D721Med (cell line): ENCODE data around the gene CCL26.

Source experiments
- DNase-seq: peaks from one replicate; pipeline ENCODE4 v3.0.0; 2011; ENCODE audit warnings: low spot score; ENCODE audit not compliant: insufficient read length
- FAIRE-seq: peaks from 2 replicates; lab custom pipeline; 2011; peaks lifted over from hg19 to GRCh38; lab: Jason Lieb, UNC
- TF ChIP-seq, protein P1 (sequence below): IDR thresholded peaks from 2 replicates; pipeline ENCODE4 v1.5.1; 2012; ENCODE audit warnings: mild to moderate bottlenecking, control low read depth; ENCODE audit not compliant: insufficient read depth; ENCODE audit errors: missing control alignments

The CCL26 gene

DNA sequence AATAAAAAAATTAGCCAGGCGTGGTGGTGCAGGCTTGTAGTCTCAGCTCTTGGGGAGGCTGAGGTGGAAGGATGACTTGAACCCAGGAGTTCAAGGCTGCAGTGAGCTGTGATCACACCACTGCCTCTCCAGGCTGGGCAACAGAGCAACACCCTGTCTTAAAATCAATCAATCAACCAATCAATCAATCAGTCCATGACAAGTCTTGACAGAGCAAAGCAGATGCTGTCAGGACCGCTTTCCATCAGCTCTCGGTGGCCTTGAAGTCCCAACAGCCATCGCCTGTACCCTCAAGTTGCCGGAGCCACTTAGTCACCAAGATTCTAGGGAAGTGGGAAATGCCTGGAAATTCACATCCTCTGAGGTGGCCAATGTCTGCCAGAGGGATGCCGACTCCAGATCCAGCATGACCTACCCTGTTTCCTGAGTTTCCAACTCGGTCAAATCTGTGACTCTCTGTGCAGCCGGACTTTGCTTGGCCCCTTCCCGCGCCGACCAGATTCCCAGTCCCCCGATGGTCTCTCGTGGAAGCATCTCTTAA lies 42.5 kb upstream of the CCL26 start:
- no peak for FAIRE-seq
- no peak for DNase-seq
- TF ChIP-seq, protein P1, sequence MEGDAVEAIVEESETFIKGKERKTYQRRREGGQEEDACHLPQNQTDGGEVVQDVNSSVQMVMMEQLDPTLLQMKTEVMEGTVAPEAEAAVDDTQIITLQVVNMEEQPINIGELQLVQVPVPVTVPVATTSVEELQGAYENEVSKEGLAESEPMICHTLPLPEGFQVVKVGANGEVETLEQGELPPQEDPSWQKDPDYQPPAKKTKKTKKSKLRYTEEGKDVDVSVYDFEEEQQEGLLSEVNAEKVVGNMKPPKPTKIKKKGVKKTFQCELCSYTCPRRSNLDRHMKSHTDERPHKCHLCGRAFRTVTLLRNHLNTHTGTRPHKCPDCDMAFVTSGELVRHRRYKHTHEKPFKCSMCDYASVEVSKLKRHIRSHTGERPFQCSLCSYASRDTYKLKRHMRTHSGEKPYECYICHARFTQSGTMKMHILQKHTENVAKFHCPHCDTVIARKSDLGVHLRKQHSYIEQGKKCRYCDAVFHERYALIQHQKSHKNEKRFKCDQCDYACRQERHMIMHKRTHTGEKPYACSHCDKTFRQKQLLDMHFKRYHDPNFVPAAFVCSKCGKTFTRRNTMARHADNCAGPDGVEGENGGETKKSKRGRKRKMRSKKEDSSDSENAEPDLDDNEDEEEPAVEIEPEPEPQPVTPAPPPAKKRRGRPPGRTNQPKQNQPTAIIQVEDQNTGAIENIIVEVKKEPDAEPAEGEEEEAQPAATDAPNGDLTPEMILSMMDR = no peak

DNA sequence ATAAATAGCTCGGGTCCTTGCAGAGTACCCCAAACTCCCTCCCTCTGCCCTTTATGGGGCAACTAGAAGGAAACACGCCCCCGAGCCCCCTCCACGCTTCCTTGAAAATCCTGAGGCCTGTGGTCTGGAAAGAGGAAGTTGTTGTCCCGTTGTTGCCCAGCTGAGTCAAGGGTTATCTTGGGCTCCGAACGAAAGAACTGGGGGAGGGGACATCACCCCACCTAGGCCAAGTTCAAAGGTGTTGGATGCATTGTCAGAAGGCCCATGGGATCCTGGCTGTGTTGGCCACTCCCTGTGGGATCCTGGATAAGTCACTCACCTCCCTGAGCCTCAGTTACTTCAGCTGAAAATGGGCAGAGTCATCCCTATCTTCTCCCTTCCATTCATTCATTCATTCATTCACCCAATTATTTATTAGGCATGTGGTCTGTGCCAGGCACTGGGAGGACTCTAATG lies 41.8 kb upstream of the CCL26 start, which contains the start of gene CCL24:
Gene CCL24, minus strand, starts transcription at position 26 of the 456 bp plus-strand sequence. CDS start 91 bp downstream, outside the sequence.
- TF ChIP-seq, protein P1 = no peak
- FAIRE-seq = no peak
- no peak for DNase-seq

DNA sequence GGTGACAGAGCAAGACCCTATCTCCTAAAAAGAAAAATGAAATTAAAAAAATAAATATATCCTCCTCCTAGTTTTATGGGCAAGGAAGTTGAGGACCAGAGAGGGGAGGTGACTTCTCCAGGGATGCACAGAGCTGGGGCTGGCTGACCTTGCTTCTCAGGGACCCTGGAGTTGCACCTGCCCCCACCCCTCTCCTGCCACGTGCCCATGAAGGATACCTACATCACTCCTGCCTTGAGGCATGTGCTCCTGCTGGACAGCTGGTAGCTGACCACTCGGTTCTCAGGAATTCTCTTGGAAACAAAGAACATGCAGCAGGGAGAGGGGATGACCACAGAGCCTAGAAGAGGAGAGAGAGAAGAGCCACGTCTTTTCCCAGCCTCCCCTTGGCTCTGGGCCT lies 41.1 kb upstream of the CCL26 start:
- TF ChIP-seq, protein P1 = no peak
- FAIRE-seq (no peak), DNase-seq (no peak)

DNA sequence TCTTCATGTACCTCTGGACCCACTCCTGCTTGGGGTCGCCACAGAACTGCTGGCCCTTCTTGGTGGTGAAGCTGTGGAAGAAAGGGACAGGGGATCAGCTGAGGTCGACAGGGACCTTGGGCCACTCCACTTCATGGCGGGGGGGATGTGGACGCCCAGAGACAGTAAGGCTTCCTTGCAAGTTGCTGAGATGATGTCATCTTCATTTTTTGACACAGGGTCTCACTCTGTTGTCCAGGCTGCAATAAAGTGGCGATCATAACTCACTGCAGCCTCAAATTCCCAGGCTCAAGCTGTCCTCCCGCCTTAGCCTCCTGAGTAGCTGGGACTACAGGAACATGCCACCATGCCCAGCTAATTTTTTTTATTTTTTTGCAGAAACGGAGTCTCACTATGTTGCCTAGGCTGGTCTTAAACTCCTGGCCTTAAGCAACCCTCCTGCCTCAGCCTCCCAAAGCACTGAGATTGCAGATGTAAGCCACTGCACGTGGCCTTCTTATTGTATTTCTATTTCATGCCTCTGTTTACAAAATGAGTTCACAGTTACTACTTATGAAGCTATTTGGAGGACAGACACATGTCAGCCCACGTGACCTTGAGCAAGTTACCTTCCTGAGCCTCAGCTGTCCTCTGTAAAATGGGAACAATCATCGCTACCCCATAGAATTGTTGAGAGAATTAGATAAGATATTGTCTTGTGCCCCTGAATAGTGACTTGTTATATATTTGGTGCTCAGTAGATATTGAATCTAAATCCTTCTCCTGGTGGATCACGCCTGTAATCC lies 40.1 kb upstream of the CCL26 start:
- FAIRE-seq (no peak), DNase-seq (no peak)
- TF ChIP-seq, protein P1 = no peak

DNA sequence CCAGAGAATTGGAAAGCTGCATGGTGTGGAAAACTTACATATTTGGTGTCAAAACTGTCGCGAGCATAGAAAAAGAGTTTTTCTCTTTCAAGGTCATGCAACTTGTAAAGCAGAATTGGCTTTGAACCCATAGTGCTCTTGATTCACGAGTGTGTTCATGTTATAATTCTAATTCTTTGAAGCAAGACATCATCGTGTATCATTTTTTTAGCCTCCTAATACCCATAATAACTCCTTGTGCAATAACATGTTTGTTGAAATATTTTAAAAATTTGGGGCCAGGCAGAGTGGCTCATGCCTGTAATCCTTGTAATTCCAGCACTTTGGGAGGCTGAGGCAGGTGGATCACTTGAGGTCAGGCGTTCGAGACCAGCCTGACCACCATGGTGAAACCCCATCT lies 37.4 kb upstream of the CCL26 start:
- DNase-seq (no peak), FAIRE-seq (no peak)
- TF ChIP-seq, protein P1 = no peak

DNA sequence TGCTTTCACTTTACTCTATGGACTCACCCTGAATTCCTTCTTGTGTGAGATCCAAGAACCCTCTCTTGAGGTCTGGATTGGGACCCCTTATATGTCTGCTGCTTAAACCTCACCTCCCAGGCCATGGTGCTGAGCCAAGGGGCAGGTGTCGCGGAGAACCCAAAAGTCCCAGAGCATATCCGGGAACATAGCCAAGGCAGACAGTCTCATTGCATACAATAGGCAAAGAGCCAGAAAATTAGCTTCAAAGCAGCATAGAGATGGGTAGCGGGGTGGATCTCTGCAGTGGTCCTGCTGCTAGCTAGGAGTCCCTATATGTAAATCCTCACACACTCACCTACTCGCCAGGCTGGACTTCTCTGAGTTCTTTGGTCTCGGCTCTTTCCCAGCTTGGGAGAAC lies 36.1 kb upstream of the CCL26 start:
- TF ChIP-seq, protein P1 = no peak
- no peak for FAIRE-seq
- DNase-seq = no peak

DNA sequence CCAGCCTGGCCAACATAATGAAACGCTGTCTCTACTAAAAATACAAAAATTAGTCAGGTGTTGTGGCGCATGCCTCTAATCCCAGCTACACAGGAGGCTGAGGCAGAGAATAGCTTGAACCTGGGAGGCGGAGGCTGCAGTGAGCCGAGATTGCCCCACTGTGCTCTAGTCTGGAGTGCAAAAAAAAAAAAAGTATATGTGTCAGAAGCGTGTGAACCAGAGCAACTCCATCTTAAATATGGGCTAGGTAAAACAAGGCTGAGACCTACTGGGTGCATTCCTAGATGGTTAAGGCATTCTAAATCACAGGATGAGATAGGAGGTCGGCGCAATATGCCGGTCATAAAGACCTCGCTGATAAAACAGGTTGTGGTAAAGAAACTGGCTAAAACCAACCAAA lies 35.4 kb upstream of the CCL26 start:
- no peak for DNase-seq
- TF ChIP-seq, protein P1 = no peak
- no peak for FAIRE-seq
